HEK293 (cell line): ENCODE measurements around the gene PROSER3.

Source experiments
- CTCF ChIA-PET: fragments of 350-600 bp; formaldehyde crosslinking; extraction: SDS; loops from one replicate; lab custom pipeline; 2021; ENCODE audit warnings: antibody characterized with exemption; lab: Yijun Ruan, JAX
- POLR2A ChIA-PET: fragments of 300-600 bp; formaldehyde crosslinking; extraction: SDS; loops from one replicate; lab custom pipeline; 2020; ENCODE audit warnings: antibody characterized with exemption, inconsistent platforms; lab: Yijun Ruan, JAX
- H3K27ac ChIP-seq: fragments of 200-500 bp; sonication (Bioruptor generic); 2 replicates; pipeline ENCODE4 v1.5.1; 2014; ENCODE audit warnings: low read depth, low read length, control low read depth, inconsistent platforms; ENCODE audit errors: extremely low read depth
- H3K36me3 ChIP-seq, 2 experiments: fragments of 200-500 bp in 1 of 2; sonication (Bioruptor generic) in 1 of 2; 1 replicate in 1 of 2; 2 replicates in 1 of 2; pipeline ENCODE4 v1.5.1; 2014 to 2017; ENCODE audit warnings: inconsistent platforms in 2 of 2, low read length in 2 of 2; ENCODE audit not compliant: control insufficient read depth in 2 of 2, insufficient read depth in 1 of 2
- H3K4me1 ChIP-seq: fragments of 200-500 bp; sonication (Bioruptor generic); 2 replicates; pipeline ENCODE4 v1.5.1; 2014; ENCODE audit warnings: mild to moderate bottlenecking, low read length, inconsistent platforms; ENCODE audit not compliant: control insufficient read depth, insufficient read depth
- H3K4me3 ChIP-seq: 2 replicates; pipeline ENCODE4 v1.5.1; 2011; ENCODE audit warnings: low read depth, mild to moderate bottlenecking, control low read depth, low read length, moderate library complexity
- H3K9me3 ChIP-seq: fragments of 200-500 bp; sonication (Bioruptor generic); 2 replicates; pipeline ENCODE4 v1.5.1; 2014; ENCODE audit warnings: low read depth, low read length, inconsistent platforms; ENCODE audit not compliant: control insufficient read depth, insufficient read depth
- ELK4 ChIP-seq: IDR thresholded peaks from 2 replicates; pipeline ENCODE4 v1.6.1; 2011; ENCODE audit warnings: mild to moderate bottlenecking, low read depth, low read length, borderline replicate concordance
- GLIS2 ChIP-seq: fragments of 450-650 bp; formaldehyde crosslinking; IDR thresholded peaks from 2 replicates; pipeline ENCODE4 v1.5.1; 2016; ENCODE audit warnings: missing biosample characterization, missing genetic modification characterization
- KLF1 ChIP-seq: fragments of 450-650 bp; formaldehyde crosslinking; IDR thresholded peaks from 2 replicates; pipeline ENCODE4 v1.5.1; 2016; ENCODE audit warnings: missing biosample characterization, missing genetic modification characterization
- SCRT2 ChIP-seq: fragments of 450-650 bp; formaldehyde crosslinking; IDR thresholded peaks from 2 replicates; pipeline ENCODE4 v1.5.1; 2016; ENCODE audit warnings: missing biosample characterization, missing genetic modification characterization
- WT1 ChIP-seq: fragments of 450-650 bp; formaldehyde crosslinking; IDR thresholded peaks from 2 replicates; pipeline ENCODE4 v1.5.1; 2016; ENCODE audit warnings: missing biosample characterization, missing genetic modification characterization
- ZFP69B ChIP-seq: fragments of 450-650 bp; formaldehyde crosslinking; IDR thresholded peaks from 2 replicates; pipeline ENCODE4 v1.5.1; 2016; ENCODE audit warnings: missing biosample characterization, missing genetic modification characterization
- ZNF169 ChIP-seq: fragments of 450-650 bp; formaldehyde crosslinking; IDR thresholded peaks from 2 replicates; pipeline ENCODE4 v1.5.1; 2016; ENCODE audit warnings: missing biosample characterization, missing genetic modification characterization
- ZNF174 ChIP-seq: fragments of 450-650 bp; formaldehyde crosslinking; IDR thresholded peaks from 2 replicates; pipeline ENCODE4 v1.5.0; 2017; ENCODE audit warnings: missing biosample characterization, mild to moderate bottlenecking, missing genetic modification characterization
- ZNF175 ChIP-seq: fragments of 450-650 bp; formaldehyde crosslinking; IDR thresholded peaks from 2 replicates; pipeline ENCODE4 v1.5.1; 2016; ENCODE audit warnings: missing biosample characterization, missing genetic modification characterization
- ZNF19 ChIP-seq: fragments of 450-650 bp; formaldehyde crosslinking; IDR thresholded peaks from 2 replicates; pipeline ENCODE4; 2016; ENCODE audit warnings: missing biosample characterization, missing genetic modification characterization, low read depth
- ZNF274 ChIP-seq, 2 experiments: fragments of 200-500 bp in 1 of 2; fragments of 450-650 bp in 1 of 2; sonication (Bioruptor generic) in 1 of 2; formaldehyde crosslinking in 1 of 2; IDR thresholded peaks; 2 replicates each; pipeline versions ENCODE4 v1.5.1 to v1.6.1; 2014 to 2016; ENCODE audit warnings: borderline replicate concordance in 1 of 2, inconsistent platforms in 1 of 2, low read length in 1 of 2, missing biosample characterization in 1 of 2, missing genetic modification characterization in 1 of 2
- ZNF311 ChIP-seq: fragments of 450-650 bp; formaldehyde crosslinking; IDR thresholded peaks from 2 replicates; pipeline ENCODE4 v1.5.1; 2017; ENCODE audit warnings: missing biosample characterization, missing genetic modification characterization, borderline replicate concordance
- ZNF350 ChIP-seq: fragments of 450-650 bp; formaldehyde crosslinking; IDR thresholded peaks from 2 replicates; pipeline ENCODE4 v1.5.0; 2017; ENCODE audit warnings: missing biosample characterization, mild to moderate bottlenecking, missing genetic modification characterization
- ZNF416 ChIP-seq: fragments of 450-650 bp; formaldehyde crosslinking; IDR thresholded peaks from 2 replicates; pipeline ENCODE4 v1.5.1; 2016; ENCODE audit warnings: missing biosample characterization, missing genetic modification characterization
- ZNF449 ChIP-seq: fragments of 450-650 bp; formaldehyde crosslinking; IDR thresholded peaks from 2 replicates; pipeline ENCODE4 v1.5.1; 2017; ENCODE audit warnings: missing biosample characterization, mild to moderate bottlenecking, missing genetic modification characterization, moderate library complexity
- ZNF473 ChIP-seq: fragments of 450-650 bp; formaldehyde crosslinking; IDR thresholded peaks from 2 replicates; pipeline ENCODE4 v1.5.1; 2017; ENCODE audit warnings: missing biosample characterization, missing genetic modification characterization
- ZNF501 ChIP-seq: fragments of 450-650 bp; formaldehyde crosslinking; IDR thresholded peaks from 2 replicates; pipeline ENCODE4 v1.5.1; 2016; ENCODE audit warnings: missing biosample characterization, missing genetic modification characterization
- ZNF585B ChIP-seq: fragments of 450-650 bp; formaldehyde crosslinking; IDR thresholded peaks from 2 replicates; pipeline ENCODE4 v1.5.1; 2016; ENCODE audit warnings: missing biosample characterization, missing genetic modification characterization
- ZNF596 ChIP-seq: fragments of 450-650 bp; IDR thresholded peaks from 2 replicates; pipeline ENCODE4 v1.5.0; 2018; ENCODE audit warnings: missing biosample characterization, mild to moderate bottlenecking, missing genetic modification characterization, moderate library complexity
- ZNF600 ChIP-seq: fragments of 450-650 bp; formaldehyde crosslinking; IDR thresholded peaks from 2 replicates; pipeline ENCODE4 v1.5.1; 2016; ENCODE audit warnings: missing biosample characterization, missing genetic modification characterization
- ZNF623 ChIP-seq: fragments of 450-650 bp; formaldehyde crosslinking; IDR thresholded peaks from 2 replicates; pipeline ENCODE4 v1.5.1; 2016; ENCODE audit warnings: missing biosample characterization, missing genetic modification characterization
- ZNF626 ChIP-seq: fragments of 450-650 bp; sonication (Bioruptor Pico); formaldehyde crosslinking; IDR thresholded peaks from 2 replicates; pipeline ENCODE4 v1.5.1; 2018; ENCODE audit warnings: missing biosample characterization, missing genetic modification characterization, inconsistent platforms
- ZNF639 ChIP-seq: fragments of 450-650 bp; formaldehyde crosslinking; IDR thresholded peaks from 2 replicates; pipeline ENCODE4 v1.5.1; 2016; ENCODE audit warnings: missing biosample characterization, missing genetic modification characterization
- ZNF747 ChIP-seq: fragments of 450-650 bp; formaldehyde crosslinking; IDR thresholded peaks from 2 replicates; pipeline ENCODE4 v1.5.1; 2016; ENCODE audit warnings: missing biosample characterization, missing genetic modification characterization
- ZNF791 ChIP-seq: fragments of 450-650 bp; formaldehyde crosslinking; IDR thresholded peaks from 2 replicates; pipeline ENCODE4 v1.5.1; 2016; ENCODE audit warnings: missing biosample characterization, missing genetic modification characterization
- ZSCAN18 ChIP-seq: fragments of 450-650 bp; formaldehyde crosslinking; IDR thresholded peaks from 2 replicates; pipeline ENCODE4 v1.5.1; 2016; ENCODE audit warnings: missing biosample characterization, missing genetic modification characterization

PROSER3 gene

GRCh38 chr19:35734889-35735288 lies 23.1 kb upstream of the PROSER3 start:
- Histone ChIP-seq H3K9me3 (no peaks in the 10 kb centered on the region), H3K27ac (0 out of 2 replicates have a peak overlapping the region, but pooled peaks have one; percentile 5), H3K36me3 (peaks cover 89 to 93% of the 10 kb centered on the region in 2 experiments), H3K4me3 (no peak overlapping the region), H3K4me1 (peaks cover 1% of the 10 kb centered on the region)
- ChIA-PET CTCF (interaction anchor here (0.6 kb wide), 1 partner anchor 38 kb away, joined by 3 read pairs; no protein-coding TSS in a partner anchor), POLR2A (interaction anchor here (3.2 to 7.7 kb wide), 3 partner anchors 9 to 13 kb away, joined by 12 to 204 read pairs (median 28); partner anchors contain the start of genes LIN37, PSENEN and U2AF1L4)
- TF ChIP-seq ZNF623 (tag by site-specific recombination) (peak; percentile 82), ZNF449 (no peak), ZNF626 (tag by site-specific recombination) (no peak)

- POLR2A ChIA-PET, result interaction anchor here (0.7 to 7.7 kb wide), 10 partner anchors 8 to 260 kb away, joined by 3 to 204 read pairs (median 3); partner anchors contain the start of genes LIN37, PSENEN and U2AF1L4
- Histone ChIP-seq H3K4me3 (no peak overlapping the region), H3K9me3 (no peaks in the 10 kb centered on the region), H3K36me3 (peaks cover 71 to 74% of the 10 kb centered on the region in 2 experiments), H3K4me1 (peaks cover 12% of the 10 kb centered on the region), H3K27ac (0 out of 2 replicates have a peak overlapping the region, but pooled peaks have one; percentile 1)
- CTCF ChIA-PET, result interaction anchor here (0.6 to 2.0 kb wide), 14 partner anchors 8 to 1311 kb away, joined by 3 to 7 read pairs (median 4); partner anchors contain the start of genes PSENEN and U2AF1L4
- TF ChIP-seq ZNF585B (tag by site-specific recombination) (no peak), ZNF174 (no peak), SCRT2 (tag by site-specific recombination) (peak; percentile 48; the same call in 1 of the 2 replicates), ZSCAN18 (tag by site-specific recombination) (no peak), ZFP69B (tag by site-specific recombination) (peak; percentile 82; the same call in 1 of the 2 replicates), KLF1 (tag by site-specific recombination) (no peak), ZNF639 (tag by site-specific recombination) (no peak), ZNF274 (IDR thresholded peaks at IDR 0.05; ENCODE audit: low read length) (no peak), ZNF274 (tag by site-specific recombination; IDR thresholded peaks at IDR 0.05; ENCODE audit: borderline replicate concordance) (no peak), ELK4 (no peak), ZNF169 (tag by site-specific recombination) (no peak), ZNF747 (tag by site-specific recombination) (no peak), WT1 (no peak), ZNF175 (no peak), ZNF596 (tag by site-specific recombination) (no peak), ZNF416 (tag by site-specific recombination) (no peak), ZNF311 (tag by site-specific recombination) (no peak), ZNF473 (tag by site-specific recombination) (no peak), ZNF626 (tag by site-specific recombination) (no peak), ZNF791 (tag by site-specific recombination) (no peak), GLIS2 (tag by site-specific recombination) (peak; percentile 73), ZNF19 (tag by site-specific recombination) (no peak), ZNF501 (tag by site-specific recombination) (no peak), ZNF350 (tag by site-specific recombination) (no peak), ZNF600 (peak; percentile 23; the same call in 1 of the 2 replicates)
Observed at GRCh38 chr19:35736913-35737886, 20.8 kb upstream of the PROSER3 start.
